IMR-90 (cell line): ENCODE measurements around the gene RASSF5. TPM values are rescaled to one million over a fixed set of nuclear protein-coding genes. Genes with fewer than 3 reads are reported as not detected.
A peak's percentile ranks its signal among the peaks of the same experiment; 100 is the strongest.
"Not testable (repeated sequence)": the region's sequence is repeated elsewhere in the genome, so short reads cannot be mapped to it uniquely, and the experiment has no call there.

Experiments
- ATAC-seq: fragments of 200-7000 bp; cut with Tn5 transposase; 2 replicates; pipeline ENCODE4 v1.9.1; 2020; ENCODE audit warnings: low read depth, mild to moderate bottlenecking, moderate library complexity
- BruUV-seq: library from RNA; stranded (reverse); fragments of 400-500 nt; replicated peaks from 2 replicates; lab custom pipeline; 2021; lab: Mats Ljungman, UMichigan
- CTCF ChIA-PET: fragments of 300-600 bp; formaldehyde crosslinking; extraction: SDS; loops from one replicate; lab custom pipeline; 2021; ENCODE audit warnings: antibody characterized with exemption; lab: Yijun Ruan, JAX
- POLR2A ChIA-PET: fragments of 300-600 bp; sonication (Branson Sonifier 250); formaldehyde crosslinking; loops from one replicate; lab custom pipeline; 2022; ENCODE audit warnings: antibody characterized with exemption; ENCODE audit not compliant: unreplicated experiment; lab: Charles Lee
- DNase-seq: peaks from one replicate; pipeline ENCODE4 v3.0.0; 2013
- H2AFZ ChIP-seq: replicated peaks from 2 replicates; pipeline ENCODE3; 2013; ENCODE audit warnings: low read length, mild to moderate bottlenecking; ENCODE audit not compliant: poor library complexity
- H2AK5ac ChIP-seq: 2 replicates; pipeline ENCODE4 v1.6.1; 2013; ENCODE audit warnings: low read depth, low read length, inconsistent platforms
- H2AK9ac ChIP-seq: replicated peaks from 2 replicates; pipeline ENCODE3; 2013; ENCODE audit warnings: mild to moderate bottlenecking, low read depth, low read length, moderate library complexity; ENCODE audit not compliant: poor library complexity
- H2BK120ac ChIP-seq: 2 replicates; pipeline ENCODE4 v1.6.1; 2013; ENCODE audit warnings: low read depth, low read length, inconsistent platforms
- H2BK15ac ChIP-seq: 3 replicates; pipeline ENCODE4 v1.6.1; 2013; ENCODE audit warnings: low read depth, low read length, inconsistent platforms
- H2BK20ac ChIP-seq: 2 replicates; pipeline ENCODE4 v1.6.1; 2013; ENCODE audit warnings: low read depth, mild to moderate bottlenecking, inconsistent platforms, low read length, moderate library complexity
- H2BK5ac ChIP-seq: 2 replicates; pipeline ENCODE4 v1.6.1; 2013; ENCODE audit warnings: mild to moderate bottlenecking, low read depth, low read length, inconsistent platforms; ENCODE audit not compliant: poor library complexity, severe bottlenecking
- H3K14ac ChIP-seq: replicated peaks from 2 replicates; pipeline ENCODE4 v1.6.1; 2013; ENCODE audit warnings: low read depth, low read length, inconsistent platforms
- H3K18ac ChIP-seq: 2 replicates; pipeline ENCODE4 v1.6.1; 2013; ENCODE audit warnings: low read depth, low read length, control low read depth
- H3K23ac ChIP-seq: 2 replicates; pipeline ENCODE4 v1.6.1; 2013; ENCODE audit warnings: low read depth, low read length, inconsistent platforms
- H3K27ac ChIP-seq: 2 replicates; pipeline ENCODE4 v1.5.1; 2013; ENCODE audit warnings: mild to moderate bottlenecking, control low read depth, low read length; ENCODE audit not compliant: insufficient read depth
- H3K27me3 ChIP-seq: 2 replicates; pipeline ENCODE4 v1.6.1; 2013; ENCODE audit warnings: low read length; ENCODE audit not compliant: control insufficient read depth, insufficient read depth
- H3K36me3 ChIP-seq: 2 replicates; pipeline ENCODE4 v1.6.1; 2013; ENCODE audit warnings: low read length, mixed read lengths; ENCODE audit not compliant: control insufficient read depth, insufficient read depth
- H3K4ac ChIP-seq: 2 replicates; pipeline ENCODE4 v1.6.1; 2013; ENCODE audit warnings: low read depth, low read length, inconsistent platforms
- H3K4me1 ChIP-seq: 2 replicates; pipeline ENCODE4 v1.6.1; 2013; ENCODE audit warnings: low read length, mixed read lengths; ENCODE audit not compliant: control insufficient read depth, insufficient read depth
- H3K4me2 ChIP-seq: 2 replicates; pipeline ENCODE4 v1.6.1; 2013; ENCODE audit warnings: low read depth, mild to moderate bottlenecking, control low read depth, low read length, moderate library complexity
- H3K4me3 ChIP-seq: 2 replicates; pipeline ENCODE4 v1.5.1; 2013; ENCODE audit warnings: low read depth, mild to moderate bottlenecking, control low read depth, low read length, moderate library complexity; ENCODE audit not compliant: insufficient read depth
- H3K56ac ChIP-seq: 2 replicates; pipeline ENCODE4 v1.6.1; 2013; ENCODE audit warnings: low read length, inconsistent platforms; ENCODE audit not compliant: insufficient read depth; ENCODE audit errors: extremely low read depth
- H3K79me1 ChIP-seq, 2 experiments: 2 replicates each; pipeline ENCODE4 v1.6.1; 2013; ENCODE audit warnings: low read length in 2 of 2, inconsistent platforms in 1 of 2, low read depth in 1 of 2
- H3K9ac ChIP-seq: 2 replicates; pipeline ENCODE4 v1.6.1; 2013; ENCODE audit warnings: low read depth, low read length, control low read depth
- H3K9me1 ChIP-seq: 2 replicates; pipeline ENCODE4 v1.6.1; 2013; ENCODE audit warnings: low read length, inconsistent platforms; ENCODE audit not compliant: insufficient read depth
- H3K9me3 ChIP-seq: 2 replicates; pipeline ENCODE4 v1.6.1; 2013; ENCODE audit warnings: low read length; ENCODE audit not compliant: control insufficient read depth, insufficient read depth
- H4K20me1 ChIP-seq: 2 replicates; pipeline ENCODE4 v1.6.1; 2013; ENCODE audit warnings: low read length, inconsistent platforms; ENCODE audit not compliant: insufficient read depth
- H4K5ac ChIP-seq: 2 replicates; pipeline ENCODE4 v1.6.1; 2013; ENCODE audit warnings: mild to moderate bottlenecking, low read depth, low read length, control low read depth
- H4K8ac ChIP-seq, 2 experiments: 2 replicates each; pipeline ENCODE4 v1.6.1; 2013; ENCODE audit warnings: low read depth in 2 of 2, low read length in 2 of 2, control low read depth in 1 of 2, inconsistent platforms in 1 of 2
- H4K91ac ChIP-seq: 2 replicates; pipeline ENCODE4 v1.6.1; 2013; ENCODE audit warnings: low read depth, low read length, inconsistent platforms; ENCODE audit not compliant: insufficient read depth
- CEBPB ChIP-seq: IDR thresholded peaks from 2 replicates; pipeline ENCODE4 v1.6.1; 2012; ENCODE audit warnings: low read depth, low read length, improper control_type of control experiment
- CHD1 ChIP-seq: IDR thresholded peaks from 2 replicates; pipeline ENCODE4 v1.6.1; 2012; ENCODE audit warnings: low read depth, low read length, improper control_type of control experiment
- MAFK ChIP-seq: IDR thresholded peaks from 2 replicates; pipeline ENCODE4 v1.6.1; 2012; ENCODE audit warnings: low read depth, low read length, improper control_type of control experiment
- WGBS, 2 experiments: methylation state at CpG; one replicate each; pipeline versions ENCODE4 v1.1.5 to v1.1.7; 2013; ENCODE audit warnings: missing lambda C conversion rate in 2 of 2; ENCODE audit not compliant: insufficient read length in 1 of 2; ENCODE audit errors: extremely low coverage in 2 of 2; 5-methylcytosine and 5-hydroxymethylcytosine counted together
- dilution Hi-C: fragments of 300-500 bp; cut with HindIII; formaldehyde crosslinking; loops from one replicate; pipeline ENCODE4 v1.14.3; 2018; ENCODE audit warnings: low sequenced_read_pairs; ENCODE audit not compliant: unreplicated experiment
- in situ Hi-C: fragments of 300-500 bp; cut with MboI; formaldehyde crosslinking; loops from 3 replicates; pipeline ENCODE4 v1.14.3; 2019; ENCODE audit warnings: low sequenced_read_pairs, inconsistent platforms, mixed read lengths
- intact Hi-C: fragments of 100-400 bp; cut with micrococcal nuclease; formaldehyde crosslinking; loops from 2 replicates; pipeline ENCODE4 v1.10.0; 2022
- polyA plus RNA-seq, 3 experiments: library from polyadenylated mRNA; depleted of rRNA; stranded (reverse); fragments of >200 nt; gene quantifications; 2 replicates each; pipeline ENCODE4 v1.2.3, GENCODE V29; 2012; ENCODE audit warnings: low replicate concordance in 1 of 3
- total RNA-seq: library from RNA; depleted of rRNA; stranded (reverse); fragments of >200 nt; gene quantifications from 2 replicates; pipeline ENCODE4 v1.2.3, GENCODE V29; 2012

Gene RASSF5
- total and polyA plus RNA-seq, 2 of the 4 experiments (the other 2 are of a cell fraction), result 0.18 to 1.1 TPM

GRCh38 chr1:206612129-206612876, 105.0 kb downstream of the RASSF5 start, which contains the start of gene EIF2D (continued):
- TF ChIP-seq MAFK, result peak; percentile 12; the same call in 1 of the 2 replicates
- no peak for TF ChIP-seq CHD1
- TF ChIP-seq CEBPB, result no peak

DNA sequence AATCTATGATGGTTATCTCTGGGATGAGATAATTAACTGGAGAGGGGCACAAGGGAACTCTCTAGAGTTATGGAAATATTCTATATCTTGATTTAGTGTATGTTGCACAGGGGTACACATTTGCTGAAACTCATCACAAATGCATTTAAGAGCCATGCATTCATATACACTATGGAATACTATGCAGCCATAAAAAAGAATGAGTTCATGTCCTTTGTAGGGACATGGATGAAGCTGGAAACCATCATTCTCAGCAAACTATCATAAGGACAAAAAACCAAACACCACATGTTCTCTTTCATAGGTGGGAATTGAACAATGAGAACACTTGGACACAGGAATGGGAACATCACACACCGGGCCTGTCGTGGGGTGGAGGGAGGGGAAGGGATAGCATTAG, 119.1 kb downstream of the RASSF5 start:
- H2BK20ac ChIP-seq, H2AK5ac ChIP-seq, H2AFZ ChIP-seq, H3K14ac ChIP-seq, H3K23ac ChIP-seq, H4K20me1 ChIP-seq, H3K27ac ChIP-seq, H3K4me2 ChIP-seq, H3K4me1 ChIP-seq, BruUV-seq, POLR2A ChIA-PET, CTCF ChIA-PET, H3K56ac ChIP-seq, H4K5ac ChIP-seq, dilution Hi-C loops, intact Hi-C loops, H3K36me3 ChIP-seq, H4K91ac ChIP-seq, ATAC-seq, H3K9me1 ChIP-seq, H2BK15ac ChIP-seq, H3K18ac ChIP-seq, H3K79me1 ChIP-seq, H2BK5ac ChIP-seq, H2BK120ac ChIP-seq, H2AK9ac ChIP-seq, DNase-seq, H3K4me3 ChIP-seq, H3K4ac ChIP-seq, H4K8ac ChIP-seq, H3K9ac ChIP-seq, H3K9me3 ChIP-seq: not testable (repeated sequence)
- no CpG with 5 or more reads among the region's 2 CpGs for WGBS, 2 experiments
- H3K27me3 ChIP-seq, result peaks cover 21% of the 10 kb centered on the region
- in situ Hi-C loops, result loop anchor here (5.0 kb wide), 1 partner anchor 36 kb away; no protein-coding TSS in a partner anchor
